CD4-positive, alpha-beta memory T cell (primary cell): Measurements from ENCODE around the gene GALT. TPM values are rescaled to one million over a fixed set of nuclear protein-coding genes. Genes with fewer than 3 reads are reported as not detected.

Experiments
- CTCF ChIA-PET: fragments of 350-600 bp; sonication (Branson Sonifier 250); formaldehyde crosslinking; loops from one replicate; lab custom pipeline; 2021; ENCODE audit warnings: inconsistent platforms; ENCODE audit not compliant: partially characterized antibody; lab: Charles Lee
- POLR2A ChIA-PET: fragments of 350-600 bp; sonication (Branson Sonifier 250); formaldehyde crosslinking; loops from one replicate; lab custom pipeline; 2021; ENCODE audit not compliant: partially characterized antibody; lab: Charles Lee
- DNase-seq, 5 donors: peaks; one replicate each; pipeline versions ENCODE4 v3.0.0 to v3.0.0-alpha.2; 2020 to 2022; ENCODE audit warnings: mixed read lengths in 1 of 5
- H3K27ac ChIP-seq: one replicate; pipeline ENCODE4 v1.7.0; 2013; ENCODE audit warnings: low read depth, low read length
- H3K27me3 ChIP-seq: 2 replicates; pipeline ENCODE4 v1.7.0; 2013; ENCODE audit warnings: mild to moderate bottlenecking, low read length, moderate library complexity; ENCODE audit not compliant: insufficient read depth
- H3K36me3 ChIP-seq: 2 replicates; pipeline ENCODE4 v1.7.0; 2013; ENCODE audit warnings: mild to moderate bottlenecking, low read length, moderate library complexity; ENCODE audit not compliant: insufficient read depth
- H3K4me1 ChIP-seq: 2 replicates; pipeline ENCODE4 v1.7.0; 2013; ENCODE audit warnings: mild to moderate bottlenecking, low read length, moderate library complexity; ENCODE audit not compliant: insufficient read depth
- H3K4me3 ChIP-seq, 2 donors: one replicate each; pipeline ENCODE4 v1.7.0; 2013; ENCODE audit warnings: low read length in 2 of 2, mild to moderate bottlenecking in 1 of 2
- H3K9me3 ChIP-seq, 2 donors: one replicate each; pipeline ENCODE4 v1.7.0; 2013; ENCODE audit warnings: low read length in 2 of 2, control low read depth in 1 of 2; ENCODE audit not compliant: control insufficient read depth in 1 of 2
- H3K27ac Mint-ChIP-seq, 7 donors: one replicate each; pipeline ENCODE4 v1.8.0; 2020 to 2021; ENCODE audit warnings: mixed read lengths in 7 of 7, mild to moderate bottlenecking in 6 of 7, inconsistent platforms in 3 of 7, moderate library complexity in 3 of 7
- H3K27me3 Mint-ChIP-seq, 2 donors: one replicate each; pipeline ENCODE4 v1.8.0; 2020 to 2021; ENCODE audit warnings: mixed read lengths in 2 of 2
- H3K36me3 Mint-ChIP-seq, 2 donors: one replicate each; pipeline ENCODE4 v1.8.0; 2020 to 2021; ENCODE audit warnings: mixed read lengths in 2 of 2, inconsistent platforms in 1 of 2, mild to moderate bottlenecking in 1 of 2
- H3K4me1 Mint-ChIP-seq, 4 donors: one replicate each; pipeline ENCODE4 v1.8.0; 2020 to 2021; ENCODE audit warnings: mixed read lengths in 4 of 4, mild to moderate bottlenecking in 1 of 4
- H3K4me3 Mint-ChIP-seq, 8 donors: one replicate each; pipeline ENCODE4 v1.8.0; 2020 to 2021; ENCODE audit warnings: mixed read lengths in 8 of 8, mild to moderate bottlenecking in 7 of 8, moderate library complexity in 6 of 8, inconsistent platforms in 3 of 8
- H3K9me3 Mint-ChIP-seq, 8 donors: one replicate each; pipeline ENCODE4 v1.8.0; 2020 to 2021; ENCODE audit warnings: mixed read lengths in 8 of 8, mild to moderate bottlenecking in 5 of 8, inconsistent platforms in 3 of 8, moderate library complexity in 1 of 8
- intact Hi-C: fragments of 100-400 bp; cut with micrococcal nuclease; formaldehyde crosslinking; loops from one replicate; pipeline ENCODE4 v1.15.1; 2023
- polyA plus RNA-seq, 2 donors: library from polyadenylated mRNA; unstranded; fragments of 300-500 nt; fragmentation: Illumina TruSeq; gene quantifications; one replicate each; pipeline ENCODE4 v1.2.3, GENCODE V29; 2021
- total RNA-seq, 2 experiments: library from RNA; stranded (reverse); gene quantifications; one replicate each; pipeline ENCODE4 v1.2.3, GENCODE V29; 2021

The GALT gene
- total and polyA plus RNA-seq, 4 experiments from 2014 or later, result 81.9 to 261 (median 167) TPM

GRCh38 chr9:34689512-34689911 lies 43.0 kb downstream of the GALT start:
- intact Hi-C loops, result no loop called here
- CTCF ChIA-PET, result interaction anchor here (0.7 to 1.9 kb wide), 3 partner anchors 11 to 14 kb away, joined by 3 to 5 read pairs (median 4); no protein-coding TSS in a partner anchor

GRCh38 chr9:34690983-34691935 lies 44.8 kb downstream of the GALT start, which contains the start of gene CCL19:
TSS of gene CCL19 (minus strand) at chr9:34691276. CDS start at chr9:34691139, 137 bp downstream.
- Mint-ChIP-seq H3K4me1 (no peaks in the 10 kb centered on the region), H3K4me3 (no peak within 1 kb of the TSS), H3K9me3 (no peaks in the 10 kb centered on the region), H3K36me3 (no peaks in the 10 kb centered on the region), H3K27ac (peak within 1 kb of the TSS in 1 of 7 donors; percentile 73), H3K27me3 (no peaks in the 10 kb centered on the region)
- H3K9me3 ChIP-seq, result no peaks in the 10 kb centered on the region
- POLR2A ChIA-PET, result no interaction called here
- H3K27me3 ChIP-seq, result no peaks in the 10 kb centered on the region
- no peaks in the 10 kb centered on the region for H3K4me1 ChIP-seq
- DNase-seq, result no peak
- intact Hi-C loops, result no loop called here
- H3K36me3 ChIP-seq, result no peaks in the 10 kb centered on the region
- CTCF ChIA-PET, result interaction anchor here (1.1 to 2.7 kb wide), 5 partner anchors 10 to 26 kb away, joined by 3 to 12 read pairs (median 5); no protein-coding TSS in a partner anchor
- no peak within 1 kb of the TSS for H3K4me3 ChIP-seq
- no peak within 1 kb of the TSS for H3K27ac ChIP-seq

More at GRCh38 chr9:34689512-34689911, 43.0 kb downstream of the GALT start:
- Histone ChIP-seq H3K36me3 (no peaks in the 10 kb centered on the region), H3K27ac (no peak overlapping the region), H3K9me3 (no peaks in the 10 kb centered on the region), H3K4me3 (no peak overlapping the region), H3K4me1 (no peaks in the 10 kb centered on the region), H3K27me3 (no peaks in the 10 kb centered on the region)
- no peak for DNase-seq
- Mint-ChIP-seq H3K9me3 (no peaks in the 10 kb centered on the region), H3K27me3 (no peaks in the 10 kb centered on the region), H3K4me3 (no peak overlapping the region), H3K4me1 (no peaks in the 10 kb centered on the region), H3K36me3 (peaks cover 0 to 4% of the 10 kb centered on the region in 2 donors), H3K27ac (peak overlapping the region in 3 of 7 donors; percentile 6 to 46 (median 44))
- POLR2A ChIA-PET, result no interaction called here

GRCh38 chr9:34691936-34692315 lies 45.5 kb downstream of the GALT start:
- ChIA-PET CTCF (interaction anchor here (1.1 to 2.7 kb wide), 5 partner anchors 9 to 58 kb away, joined by 3 to 12 read pairs (median 5); no protein-coding TSS in a partner anchor), POLR2A (no interaction called here)
- no peak for DNase-seq
- Histone ChIP-seq H3K27me3 (no peaks in the 10 kb centered on the region), H3K27ac (no peak overlapping the region), H3K36me3 (no peaks in the 10 kb centered on the region), H3K4me1 (no peaks in the 10 kb centered on the region), H3K9me3 (no peaks in the 10 kb centered on the region), H3K4me3 (no peak overlapping the region)
- intact Hi-C loops, result no loop called here
- no peaks in the 10 kb centered on the region for H3K9me3 Mint-ChIP-seq
- H3K4me3 Mint-ChIP-seq, result no peak overlapping the region
- H3K36me3 Mint-ChIP-seq, result no peaks in the 10 kb centered on the region
- no peaks in the 10 kb centered on the region for H3K4me1 Mint-ChIP-seq
- peak overlapping the region in 1 of 7 donors; percentile 73 for H3K27ac Mint-ChIP-seq
- H3K27me3 Mint-ChIP-seq, result no peaks in the 10 kb centered on the region

GRCh38 chr9:34693560-34693959 lies 47.1 kb downstream of the GALT start:
- DNase-seq, result no peak
- Mint-ChIP-seq H3K4me3 (no peak overlapping the region), H3K27me3 (no peaks in the 10 kb centered on the region), H3K9me3 (no peaks in the 10 kb centered on the region), H3K27ac (peak overlapping the region in 1 of 7 donors; percentile 3), H3K36me3 (no peaks in the 10 kb centered on the region), H3K4me1 (no peaks in the 10 kb centered on the region)
- POLR2A ChIA-PET, result no interaction called here
- intact Hi-C loops, result no loop called here
- CTCF ChIA-PET, result interaction anchor here (0.7 to 2.7 kb wide), 4 partner anchors 7 to 476 kb away, joined by 3 to 12 read pairs (median 6); no protein-coding TSS in a partner anchor
- H3K4me3 ChIP-seq, result no peak overlapping the region
- no peaks in the 10 kb centered on the region for H3K4me1 ChIP-seq
- H3K27ac ChIP-seq, result no peak overlapping the region
- H3K9me3 ChIP-seq, result no peaks in the 10 kb centered on the region
- H3K27me3 ChIP-seq, result no peaks in the 10 kb centered on the region
- H3K36me3 ChIP-seq, result no peaks in the 10 kb centered on the region

GRCh38 chr9:34694811-34695210 lies 48.3 kb downstream of the GALT start:
- no peak for DNase-seq
- Mint-ChIP-seq H3K4me3 (no peak overlapping the region), H3K27ac (no peak overlapping the region), H3K36me3 (no peaks in the 10 kb centered on the region), H3K27me3 (no peaks in the 10 kb centered on the region), H3K4me1 (no peaks in the 10 kb centered on the region), H3K9me3 (no peaks in the 10 kb centered on the region)
- Histone ChIP-seq H3K9me3 (no peaks in the 10 kb centered on the region), H3K4me1 (no peaks in the 10 kb centered on the region), H3K27me3 (no peaks in the 10 kb centered on the region), H3K4me3 (no peak overlapping the region), H3K27ac (no peak overlapping the region), H3K36me3 (no peaks in the 10 kb centered on the region)
- POLR2A ChIA-PET, result no interaction called here
- intact Hi-C loops, result no loop called here
- CTCF ChIA-PET, result interaction anchor here (0.7 kb wide), 1 partner anchor 9 kb away, joined by 3 read pairs; no protein-coding TSS in a partner anchor

Other genes starting within 250 kb of the GALT start
- 10 to 100 TPM; 13.9 to 16.3 TPM for gene FAM219A, start 188.1 kb upstream of the GALT start, total RNA-seq
- gene FAM219A, start 188.1 kb upstream of the GALT start, polyA plus RNA-seq, result 1 to 10 TPM in 1 of 2 donors, under 1 TPM in 1; 0.33 to 1.4 TPM
- gene DNAI1, start 187.9 kb upstream of the GALT start, total RNA-seq, result not detected
- gene DNAI1, start 187.9 kb upstream of the GALT start, polyA plus RNA-seq, result not detected
- gene ENHO, start 123.7 kb upstream of the GALT start, total RNA-seq, result not detected
- under 1 TPM in 1 of 2 donors, not detected in 1; 0.47 TPM for gene ENHO, start 123.7 kb upstream of the GALT start, polyA plus RNA-seq
- not detected for gene CNTFR, start 57.0 kb upstream of the GALT start, total RNA-seq
- not detected for gene CNTFR, start 57.0 kb upstream of the GALT start, polyA plus RNA-seq
- 10 to 100 TPM; 28.5 to 28.9 TPM for gene RPP25L, start 34.6 kb upstream of the GALT start, total RNA-seq
- 10 to 100 TPM; 39.1 to 46.5 TPM for gene RPP25L, start 34.6 kb upstream of the GALT start, polyA plus RNA-seq
- 10 to 100 TPM; 57.8 to 62.0 TPM for gene DCTN3, start 26.2 kb upstream of the GALT start, total RNA-seq
- 100 to 1,000 TPM; 112 to 144 TPM for gene DCTN3, start 26.2 kb upstream of the GALT start, polyA plus RNA-seq
- not detected for gene ARID3C, start 17.6 kb upstream of the GALT start, total RNA-seq
- gene ARID3C, start 17.6 kb upstream of the GALT start, polyA plus RNA-seq, result not detected
- 10 to 100 TPM; 56.1 to 59.5 TPM for gene SIGMAR1, start 8.9 kb upstream of the GALT start, total RNA-seq
- gene SIGMAR1, start 8.9 kb upstream of the GALT start, polyA plus RNA-seq, result 100 to 1,000 TPM; 126 to 193 TPM
- gene IL11RA, start 5.5 kb downstream of the GALT start, total RNA-seq, result 100 to 1,000 TPM; 204 to 209 TPM
- 10 to 100 TPM; 13.6 to 18.4 TPM for gene IL11RA, start 5.5 kb downstream of the GALT start, polyA plus RNA-seq
- not detected for gene CCL27, start 16.0 kb downstream of the GALT start, total RNA-seq
- under 1 TPM in 1 of 2 donors, not detected in 1; 0.59 TPM for gene CCL27, start 16.0 kb downstream of the GALT start, polyA plus RNA-seq
- gene CCL19, start 44.6 kb downstream of the GALT start, total RNA-seq, result not detected
- gene CCL19, start 44.6 kb downstream of the GALT start, polyA plus RNA-seq, result not detected
- not detected for gene CCL21, start 63.5 kb downstream of the GALT start, total RNA-seq
- not detected for gene CCL21, start 63.5 kb downstream of the GALT start, polyA plus RNA-seq